ENCODE measurements around the gene FXYD6. TPM values are rescaled to one million over a fixed set of nuclear protein-coding genes. Genes with fewer than 3 reads are reported as not detected.

The FXYD6 gene
- total and polyA plus RNA-seq, 4 donors: 4.7 to 22.5 (median 12.3) TPM

- Histone ChIP-seq H3K4me3 (ENCODE audit: low read depth in 1 of 3, low read length in 3 of 3) (no peak overlapping the region), H3K27me3 (ENCODE audit: control insufficient read depth in 4 of 4, insufficient read depth in 4 of 4, low read length in 3 of 4) (peaks cover 0 to 2% (median 0%) of the 10 kb centered on the region in 4 donors), H3K9me3 (ENCODE audit: control insufficient read depth in 4 of 4, low read length in 3 of 4) (no peaks in the 10 kb centered on the region), H3K36me3 (ENCODE audit: control insufficient read depth in 4 of 4, insufficient read depth in 3 of 4, low read depth in 1 of 4, low read length in 3 of 4) (no peaks in the 10 kb centered on the region), H3K27ac (ENCODE audit: low read depth in 1 of 2, low read length in 2 of 2) (no peak overlapping the region), H3K9ac (ENCODE audit: low read depth in 1 of 2, low read length in 2 of 2) (no peak overlapping the region), H3K4me1 (ENCODE audit: control insufficient read depth in 4 of 4, insufficient read depth in 4 of 4, low read length in 3 of 4) (no peaks in the 10 kb centered on the region)
- DNase-seq (ENCODE audit: low spot score): peak; percentile 23
- TF ChIP-seq GABPA (IDR thresholded peaks at IDR 0.05 in 1 of 2, conservative IDR thresholded peaks at IDR 0.05 in 1 of 2): no peak
- TF ChIP-seq SP1 (IDR thresholded peaks at IDR 0.05): no peak
- TF ChIP-seq YY1 (IDR thresholded peaks at IDR 0.05): no peak
- no peak for TF ChIP-seq NR2F2 (IDR thresholded peaks at IDR 0.05)
- TF ChIP-seq TAF1 (conservative IDR thresholded peaks at IDR 0.05): no peak
- no peak for TF ChIP-seq JUND (IDR thresholded peaks at IDR 0.05)
- TF ChIP-seq, protein P1, sequence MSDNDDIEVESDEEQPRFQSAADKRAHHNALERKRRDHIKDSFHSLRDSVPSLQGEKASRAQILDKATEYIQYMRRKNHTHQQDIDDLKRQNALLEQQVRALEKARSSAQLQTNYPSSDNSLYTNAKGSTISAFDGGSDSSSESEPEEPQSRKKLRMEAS (IDR thresholded peaks at IDR 0.05): no peak
- TF ChIP-seq, protein P2, sequence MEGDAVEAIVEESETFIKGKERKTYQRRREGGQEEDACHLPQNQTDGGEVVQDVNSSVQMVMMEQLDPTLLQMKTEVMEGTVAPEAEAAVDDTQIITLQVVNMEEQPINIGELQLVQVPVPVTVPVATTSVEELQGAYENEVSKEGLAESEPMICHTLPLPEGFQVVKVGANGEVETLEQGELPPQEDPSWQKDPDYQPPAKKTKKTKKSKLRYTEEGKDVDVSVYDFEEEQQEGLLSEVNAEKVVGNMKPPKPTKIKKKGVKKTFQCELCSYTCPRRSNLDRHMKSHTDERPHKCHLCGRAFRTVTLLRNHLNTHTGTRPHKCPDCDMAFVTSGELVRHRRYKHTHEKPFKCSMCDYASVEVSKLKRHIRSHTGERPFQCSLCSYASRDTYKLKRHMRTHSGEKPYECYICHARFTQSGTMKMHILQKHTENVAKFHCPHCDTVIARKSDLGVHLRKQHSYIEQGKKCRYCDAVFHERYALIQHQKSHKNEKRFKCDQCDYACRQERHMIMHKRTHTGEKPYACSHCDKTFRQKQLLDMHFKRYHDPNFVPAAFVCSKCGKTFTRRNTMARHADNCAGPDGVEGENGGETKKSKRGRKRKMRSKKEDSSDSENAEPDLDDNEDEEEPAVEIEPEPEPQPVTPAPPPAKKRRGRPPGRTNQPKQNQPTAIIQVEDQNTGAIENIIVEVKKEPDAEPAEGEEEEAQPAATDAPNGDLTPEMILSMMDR (IDR thresholded peaks at IDR 0.05; ENCODE audit: low read depth, low read length, missing input control): no peak
- no peak for TF ChIP-seq HNF4G (IDR thresholded peaks at IDR 0.05)
- TF ChIP-seq RXRA (IDR thresholded peaks at IDR 0.05): no peak
- TF ChIP-seq, protein P3, sequence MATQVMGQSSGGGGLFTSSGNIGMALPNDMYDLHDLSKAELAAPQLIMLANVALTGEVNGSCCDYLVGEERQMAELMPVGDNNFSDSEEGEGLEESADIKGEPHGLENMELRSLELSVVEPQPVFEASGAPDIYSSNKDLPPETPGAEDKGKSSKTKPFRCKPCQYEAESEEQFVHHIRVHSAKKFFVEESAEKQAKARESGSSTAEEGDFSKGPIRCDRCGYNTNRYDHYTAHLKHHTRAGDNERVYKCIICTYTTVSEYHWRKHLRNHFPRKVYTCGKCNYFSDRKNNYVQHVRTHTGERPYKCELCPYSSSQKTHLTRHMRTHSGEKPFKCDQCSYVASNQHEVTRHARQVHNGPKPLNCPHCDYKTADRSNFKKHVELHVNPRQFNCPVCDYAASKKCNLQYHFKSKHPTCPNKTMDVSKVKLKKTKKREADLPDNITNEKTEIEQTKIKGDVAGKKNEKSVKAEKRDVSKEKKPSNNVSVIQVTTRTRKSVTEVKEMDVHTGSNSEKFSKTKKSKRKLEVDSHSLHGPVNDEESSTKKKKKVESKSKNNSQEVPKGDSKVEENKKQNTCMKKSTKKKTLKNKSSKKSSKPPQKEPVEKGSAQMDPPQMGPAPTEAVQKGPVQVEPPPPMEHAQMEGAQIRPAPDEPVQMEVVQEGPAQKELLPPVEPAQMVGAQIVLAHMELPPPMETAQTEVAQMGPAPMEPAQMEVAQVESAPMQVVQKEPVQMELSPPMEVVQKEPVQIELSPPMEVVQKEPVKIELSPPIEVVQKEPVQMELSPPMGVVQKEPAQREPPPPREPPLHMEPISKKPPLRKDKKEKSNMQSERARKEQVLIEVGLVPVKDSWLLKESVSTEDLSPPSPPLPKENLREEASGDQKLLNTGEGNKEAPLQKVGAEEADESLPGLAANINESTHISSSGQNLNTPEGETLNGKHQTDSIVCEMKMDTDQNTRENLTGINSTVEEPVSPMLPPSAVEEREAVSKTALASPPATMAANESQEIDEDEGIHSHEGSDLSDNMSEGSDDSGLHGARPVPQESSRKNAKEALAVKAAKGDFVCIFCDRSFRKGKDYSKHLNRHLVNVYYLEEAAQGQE (IDR thresholded peaks at IDR 0.05): no peak
- TF ChIP-seq, protein P4, sequence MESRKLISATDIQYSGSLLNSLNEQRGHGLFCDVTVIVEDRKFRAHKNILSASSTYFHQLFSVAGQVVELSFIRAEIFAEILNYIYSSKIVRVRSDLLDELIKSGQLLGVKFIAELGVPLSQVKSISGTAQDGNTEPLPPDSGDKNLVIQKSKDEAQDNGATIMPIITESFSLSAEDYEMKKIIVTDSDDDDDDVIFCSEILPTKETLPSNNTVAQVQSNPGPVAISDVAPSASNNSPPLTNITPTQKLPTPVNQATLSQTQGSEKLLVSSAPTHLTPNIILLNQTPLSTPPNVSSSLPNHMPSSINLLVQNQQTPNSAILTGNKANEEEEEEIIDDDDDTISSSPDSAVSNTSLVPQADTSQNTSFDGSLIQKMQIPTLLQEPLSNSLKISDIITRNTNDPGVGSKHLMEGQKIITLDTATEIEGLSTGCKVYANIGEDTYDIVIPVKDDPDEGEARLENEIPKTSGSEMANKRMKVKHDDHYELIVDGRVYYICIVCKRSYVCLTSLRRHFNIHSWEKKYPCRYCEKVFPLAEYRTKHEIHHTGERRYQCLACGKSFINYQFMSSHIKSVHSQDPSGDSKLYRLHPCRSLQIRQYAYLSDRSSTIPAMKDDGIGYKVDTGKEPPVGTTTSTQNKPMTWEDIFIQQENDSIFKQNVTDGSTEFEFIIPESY (IDR thresholded peaks at IDR 0.05): no peak
- TF ChIP-seq EGR1 (IDR thresholded peaks at IDR 0.05; ENCODE audit: low read depth in 2 of 2): no peak
- whole genome bisulfite sequencing: 96% methylated on average over 9 of the region's 9 CpGs
Observed at GRCh38 chr11:117913736-117914397, 37.4 kb upstream of the FXYD6 start.

DNA sequence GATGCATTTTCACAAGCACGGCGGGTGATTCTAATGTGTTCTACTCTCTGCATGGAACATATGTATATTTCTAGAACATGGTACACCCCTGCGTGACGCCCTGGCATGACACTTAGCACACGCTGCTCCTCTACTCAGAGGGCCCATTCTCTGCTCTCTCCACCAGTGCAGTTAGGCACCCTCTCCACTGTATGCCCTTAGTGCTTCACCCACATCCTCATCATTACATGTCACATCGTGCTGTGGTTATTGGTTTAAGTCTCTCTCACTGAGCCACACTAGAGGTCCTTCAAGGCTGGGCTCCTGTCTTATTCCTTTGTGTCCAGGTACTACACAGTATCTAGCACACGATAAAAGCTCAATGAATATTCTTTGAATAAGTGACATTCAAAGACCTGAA is 36.0 kb upstream of the FXYD6 start:
- no peak overlapping the region for H3K27ac ChIP-seq (ENCODE audit: low read depth in 1 of 2, low read length in 2 of 2)
- no peaks in the 10 kb centered on the region for H3K36me3 ChIP-seq (ENCODE audit: control insufficient read depth in 4 of 4, insufficient read depth in 3 of 4, low read depth in 1 of 4, low read length in 3 of 4)
- peak; percentile 16 for DNase-seq (ENCODE audit: low spot score)
- no peaks in the 10 kb centered on the region for H3K4me1 ChIP-seq (ENCODE audit: control insufficient read depth in 4 of 4, insufficient read depth in 4 of 4, low read length in 3 of 4)
- H3K4me3 ChIP-seq (ENCODE audit: low read depth in 1 of 3, low read length in 3 of 3): no peak overlapping the region
- H3K9me3 ChIP-seq (ENCODE audit: control insufficient read depth in 4 of 4, low read length in 3 of 4): no peaks in the 10 kb centered on the region
- peaks cover 0 to 2% (median 0%) of the 10 kb centered on the region in 4 donors for H3K27me3 ChIP-seq (ENCODE audit: control insufficient read depth in 4 of 4, insufficient read depth in 4 of 4, low read length in 3 of 4)
- H3K9ac ChIP-seq (ENCODE audit: low read depth in 1 of 2, low read length in 2 of 2): no peak overlapping the region
- WGBS: 94% methylated on average over 7 of the region's 7 CpGs
- TF ChIP-seq RAD21 (IDR thresholded peaks at IDR 0.05): no peak
- TF ChIP-seq, protein P4 (IDR thresholded peaks at IDR 0.05): no peak
- no peak for TF ChIP-seq FOXA2 (IDR thresholded peaks at IDR 0.05)
- TF ChIP-seq RXRA (IDR thresholded peaks at IDR 0.05): no peak
- TF ChIP-seq EGR1 (IDR thresholded peaks at IDR 0.05; ENCODE audit: low read depth in 2 of 2): no peak
- TF ChIP-seq, protein P2 (IDR thresholded peaks at IDR 0.05; ENCODE audit: low read depth, low read length, missing input control): no peak
- no peak for TF ChIP-seq YY1 (IDR thresholded peaks at IDR 0.05)
- no peak for TF ChIP-seq HNF4A (conservative IDR thresholded peaks at IDR 0.05)
- TF ChIP-seq FOXA1 (IDR thresholded peaks at IDR 0.05): no peak
